H1 (cell line): ENCODE measurements around the gene RAB7B. TPM values are rescaled to one million over a fixed set of nuclear protein-coding genes. Genes with fewer than 3 reads are reported as not detected.

Source experiments
- KDM1A ChIP-seq: fragments of 200-600, 300-600 bp; sonication (generic); IDR thresholded peaks from 2 replicates; pipeline ENCODE4 v1.7.1; 2016; ENCODE audit warnings: mild to moderate bottlenecking, low read length, borderline replicate concordance
- POLR2AphosphoS5 ChIP-seq: IDR thresholded peaks from 2 replicates; pipeline ENCODE4 v1.6.1; 2011; ENCODE audit warnings: low read depth, low read length
- RBBP5 ChIP-seq: IDR thresholded peaks from 2 replicates; pipeline ENCODE4 v1.7.1; 2012; ENCODE audit warnings: low read depth, mild to moderate bottlenecking, inconsistent platforms, low read length, moderate library complexity, borderline replicate concordance
- SIRT6 ChIP-seq: IDR thresholded peaks from one replicate; pipeline ENCODE4 v1.7.1; 2012; ENCODE audit warnings: low read length, inconsistent platforms
- polyA plus RNA-seq, 7 experiments: library from polyadenylated mRNA; depleted of rRNA in 3 of 7; stranded (reverse) in 5 of 7; unstranded in 2 of 7; fragments of >200 nt in 5 of 7; fragments of 200-250 nt in 2 of 7; gene quantifications; 1 replicate in 5 of 7; 2 replicates in 1 of 7; 4 replicates in 1 of 7; pipeline versions ENCODE4 v1.2.1 to v1.2.3, GENCODE V29; 2011 to 2013; ENCODE audit warnings: missing spikeins in 2 of 7, mixed read lengths in 2 of 7
- total RNA-seq: library from RNA; stranded (reverse); fragmentation: NEBNext Ultra II Directional; extraction: Animal tissue kit (Norgen Biotek cat#: 25700); gene quantifications from 2 replicates; pipeline ENCODE4 v1.2.1, GENCODE V29; 2021
- TF ChIP-seq, protein P1 (sequence below): IDR thresholded peaks from 2 replicates; pipeline ENCODE4 v1.6.1; 2011; ENCODE audit warnings: low read length, improper control_type of control experiment

The RAB7B gene
- total and polyA plus RNA-seq, 2 of the 8 experiments (the other 6 are each of a cell fraction or from before 2014, with no cell fraction given): 0.05 TPM; not detected in 1

- TF ChIP-seq RBBP5 (no peak), KDM1A (no peak), POLR2AphosphoS5 (no peak), SIRT6 (no peak)
- TF ChIP-seq, protein P1, sequence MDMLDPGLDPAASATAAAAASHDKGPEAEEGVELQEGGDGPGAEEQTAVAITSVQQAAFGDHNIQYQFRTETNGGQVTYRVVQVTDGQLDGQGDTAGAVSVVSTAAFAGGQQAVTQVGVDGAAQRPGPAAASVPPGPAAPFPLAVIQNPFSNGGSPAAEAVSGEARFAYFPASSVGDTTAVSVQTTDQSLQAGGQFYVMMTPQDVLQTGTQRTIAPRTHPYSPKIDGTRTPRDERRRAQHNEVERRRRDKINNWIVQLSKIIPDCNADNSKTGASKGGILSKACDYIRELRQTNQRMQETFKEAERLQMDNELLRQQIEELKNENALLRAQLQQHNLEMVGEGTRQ: no peak
- TF ChIP-seq, all 59 proteins: peak for 0
Measured at GRCh38 chr1:205976036-205976435, 27.2 kb downstream of the RAB7B start (continued).
